PFSK-1 (cell line): ENCODE results near the gene SLC5A9.

ENCODE experiments used
- FOXP2 ChIP-seq: optimal IDR thresholded peaks from 2 replicates; pipeline ENCODE3; 2011; ENCODE audit warnings: borderline replicate concordance, control low read depth, inconsistent platforms; ENCODE audit not compliant: insufficient read depth; ENCODE audit errors: extremely low read length, extremely low read depth
- POLR2AphosphoS5 ChIP-seq: IDR thresholded peaks from 2 replicates; pipeline ENCODE4 v1.6.1; 2012; ENCODE audit warnings: low read depth, mild to moderate bottlenecking, control low read depth, low read length, moderate library complexity
- REST ChIP-seq, 2 experiments: IDR thresholded peaks; 2 replicates each; pipeline versions ENCODE4 v1.6.1 to v1.8.0; 2011 to 2012; ENCODE audit warnings: low read depth in 2 of 2, low read length in 2 of 2, control low read depth in 1 of 2, inconsistent platforms in 1 of 2, mild to moderate bottlenecking in 1 of 2, moderate library complexity in 1 of 2; ENCODE audit not compliant: insufficient read depth in 1 of 2
- SIN3A ChIP-seq: IDR thresholded peaks from 2 replicates; pipeline ENCODE4 v1.6.1; 2012; ENCODE audit warnings: mild to moderate bottlenecking, low read length, moderate library complexity, borderline replicate concordance; ENCODE audit not compliant: insufficient read depth
- TAF1 ChIP-seq: IDR thresholded peaks from 2 replicates; pipeline ENCODE4 v1.6.1; 2012; ENCODE audit warnings: low read length, control low read depth, borderline replicate concordance; ENCODE audit not compliant: insufficient read depth

SLC5A9 gene

GRCh38 chr1:48236716-48237470 lies 14.4 kb downstream of the SLC5A9 start:
- TF ChIP-seq SIN3A (no peak), TAF1 (no peak), REST (IDR thresholded peaks at IDR 0.05; ENCODE audit: insufficient read depth in 1 of 2, low read depth in 2 of 2, low read length in 2 of 2) (no peak), FOXP2 (no peak), POLR2AphosphoS5 (no peak)

GRCh38 chr1:48242141-48242736 lies 19.7 kb downstream of the SLC5A9 start:
- TF ChIP-seq FOXP2 (no peak), TAF1 (no peak), SIN3A (no peak), REST (IDR thresholded peaks at IDR 0.05; ENCODE audit: insufficient read depth in 1 of 2, low read depth in 2 of 2, low read length in 2 of 2) (no peak), POLR2AphosphoS5 (no peak)

GRCh38 chr1:48245106-48245505 lies 22.6 kb downstream of the SLC5A9 start:
- TF ChIP-seq FOXP2 (no peak), REST (IDR thresholded peaks at IDR 0.05; ENCODE audit: insufficient read depth in 1 of 2, low read depth in 2 of 2, low read length in 2 of 2) (no peak), TAF1 (no peak), POLR2AphosphoS5 (no peak), SIN3A (no peak)

- TF ChIP-seq POLR2AphosphoS5 = no peak
- TF ChIP-seq SIN3A = no peak
- no peak for TF ChIP-seq FOXP2
- no peak for TF ChIP-seq REST (IDR thresholded peaks at IDR 0.05; ENCODE audit: insufficient read depth in 1 of 2, low read depth in 2 of 2, low read length in 2 of 2)
- TF ChIP-seq TAF1 = no peak
Measured at GRCh38 chr1:48246727-48247126, 24.2 kb downstream of the SLC5A9 start.

GRCh38 chr1:48248356-48248755 lies 25.8 kb downstream of the SLC5A9 start:
- TF ChIP-seq REST (IDR thresholded peaks at IDR 0.05; ENCODE audit: insufficient read depth in 1 of 2, low read depth in 2 of 2, low read length in 2 of 2) (no peak), TAF1 (no peak)
